Bronchial epithelial cell (primary cell): ENCODE measurements around the gene EMSY. TPM values are rescaled to one million over a fixed set of nuclear protein-coding genes. Genes with fewer than 3 reads are reported as not detected.
A peak's percentile ranks its signal among the peaks of the same experiment; 100 is the strongest.
"Not testable (repeated sequence)": the region's sequence is repeated elsewhere in the genome, so short reads cannot be mapped to it uniquely, and the experiment has no call there.

Experiments used
- DNase-seq: peaks from one replicate; pipeline ENCODE4 v3.0.0-alpha.2; 2010; ENCODE audit warnings: low read depth
- FAIRE-seq: peaks from 2 replicates; lab custom pipeline; 2011; peaks lifted over from hg19 to GRCh38; lab: Jason Lieb, UNC
- H3K27me3 ChIP-seq: 2 replicates; pipeline ENCODE4 v1.5.1; 2011; ENCODE audit warnings: low read length; ENCODE audit not compliant: control insufficient read depth, insufficient read depth
- H3K36me3 ChIP-seq: 2 replicates; pipeline ENCODE4 v1.5.1; 2011; ENCODE audit warnings: low read length; ENCODE audit not compliant: control insufficient read depth, insufficient read depth
- H3K4me3 ChIP-seq: 2 replicates; pipeline ENCODE4 v1.5.1; 2011; ENCODE audit warnings: mild to moderate bottlenecking, low read depth, low read length, control low read depth
- CTCF ChIP-seq: IDR thresholded peaks from 2 replicates; pipeline ENCODE4 v1.5.1; 2011; ENCODE audit warnings: mild to moderate bottlenecking, moderate library complexity, low read length, control low read depth, inconsistent platforms; ENCODE audit not compliant: insufficient read depth, severe bottlenecking
- total RNA-seq: library from RNA; depleted of rRNA; stranded (reverse); fragments of >200 nt; gene quantifications from 2 replicates; pipeline ENCODE4 v1.2.1, GENCODE V29; 2014

The EMSY gene
- total RNA-seq, 1 donor from 2014 or later, result 6.1 TPM

- no peaks in the 10 kb centered on the region for H3K36me3 ChIP-seq
- no peak overlapping the region for H3K4me3 ChIP-seq
- no peaks in the 10 kb centered on the region for H3K27me3 ChIP-seq
- FAIRE-seq (no peak), DNase-seq (no peak)
- TF ChIP-seq CTCF, result no peak
These were observed 133.8 kb downstream of the EMSY start for GRCh38 chr11:76578654-76579055.

GRCh38 chr11:76579056-76579751 lies 134.4 kb downstream of the EMSY start:
- TF ChIP-seq CTCF, result no peak
- FAIRE-seq, result no peak
- Histone ChIP-seq H3K36me3 (no peaks in the 10 kb centered on the region), H3K4me3 (no peak overlapping the region), H3K27me3 (no peaks in the 10 kb centered on the region)
- no peak for DNase-seq

- peak; percentile 92 for FAIRE-seq
- TF ChIP-seq CTCF, result no peak
These were observed 134.9 kb downstream of the EMSY start for GRCh38 chr11:76579752-76580151.

GRCh38 chr11:76582471-76582870 lies 137.7 kb downstream of the EMSY start:
- not testable (repeated sequence) for H3K36me3 ChIP-seq, DNase-seq, H3K27me3 ChIP-seq, FAIRE-seq, H3K4me3 ChIP-seq

More at GRCh38 chr11:76579752-76580151, 134.9 kb downstream of the EMSY start:
- Histone ChIP-seq H3K36me3 (no peaks in the 10 kb centered on the region), H3K4me3 (no peak overlapping the region), H3K27me3 (no peaks in the 10 kb centered on the region)
- no peak for DNase-seq

- TF ChIP-seq CTCF, result no peak
- peak; percentile 10 for DNase-seq
- no peak for FAIRE-seq
- Histone ChIP-seq H3K4me3 (no peak overlapping the region), H3K27me3 (no peaks in the 10 kb centered on the region), H3K36me3 (no peaks in the 10 kb centered on the region)
These were observed 143.1 kb downstream of the EMSY start for GRCh38 chr11:76587820-76588454.

- FAIRE-seq (no peak), DNase-seq (no peak)
- H3K4me3 ChIP-seq, result no peak overlapping the region
- TF ChIP-seq CTCF, result no peak
- no peaks in the 10 kb centered on the region for H3K27me3 ChIP-seq
- H3K36me3 ChIP-seq, result no peaks in the 10 kb centered on the region
These were observed 143.9 kb downstream of the EMSY start for GRCh38 chr11:76588455-76589325.
